ENCODE measurements around the gene COLEC11.

DNA sequence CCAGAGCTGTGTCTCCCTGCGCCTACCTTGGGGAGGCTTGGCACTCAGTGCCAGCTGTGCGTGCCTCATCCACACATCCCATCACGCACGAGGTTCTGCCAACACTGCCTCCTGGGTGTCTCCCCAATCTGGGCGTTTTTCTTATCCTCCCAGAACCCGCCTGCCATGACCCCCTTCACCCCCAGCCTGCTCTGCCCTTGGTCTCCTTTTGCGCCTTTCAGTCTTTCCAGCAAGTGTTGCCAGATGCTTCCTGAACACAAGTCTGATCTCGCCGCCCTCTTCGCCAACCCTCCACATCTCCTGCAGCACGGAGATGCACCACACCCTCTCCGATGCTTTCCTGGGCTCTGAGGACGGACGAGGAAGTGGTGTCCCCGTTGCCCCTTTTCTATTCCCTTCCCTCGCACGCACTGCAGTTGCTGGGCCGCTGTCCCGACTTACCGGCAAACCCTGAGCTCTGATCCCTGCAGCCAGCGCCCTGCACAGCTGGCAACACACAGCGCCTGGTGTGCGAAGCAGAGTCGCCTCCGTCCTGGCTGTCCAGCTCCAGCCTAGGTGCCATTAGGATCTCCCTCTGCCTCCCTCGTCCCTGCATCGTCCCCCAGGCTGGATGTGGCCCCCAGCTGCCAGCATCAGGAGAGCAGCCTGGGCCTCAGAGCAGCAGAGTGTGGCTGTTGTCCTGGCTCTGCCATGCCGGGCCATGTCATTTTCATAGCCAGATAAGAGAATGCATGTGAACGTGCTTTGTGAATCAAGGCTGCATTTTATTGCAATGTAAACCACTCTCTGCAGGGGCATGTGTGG is 40.5 kb downstream of the COLEC11 start:
- TF ChIP-seq, protein P1, sequence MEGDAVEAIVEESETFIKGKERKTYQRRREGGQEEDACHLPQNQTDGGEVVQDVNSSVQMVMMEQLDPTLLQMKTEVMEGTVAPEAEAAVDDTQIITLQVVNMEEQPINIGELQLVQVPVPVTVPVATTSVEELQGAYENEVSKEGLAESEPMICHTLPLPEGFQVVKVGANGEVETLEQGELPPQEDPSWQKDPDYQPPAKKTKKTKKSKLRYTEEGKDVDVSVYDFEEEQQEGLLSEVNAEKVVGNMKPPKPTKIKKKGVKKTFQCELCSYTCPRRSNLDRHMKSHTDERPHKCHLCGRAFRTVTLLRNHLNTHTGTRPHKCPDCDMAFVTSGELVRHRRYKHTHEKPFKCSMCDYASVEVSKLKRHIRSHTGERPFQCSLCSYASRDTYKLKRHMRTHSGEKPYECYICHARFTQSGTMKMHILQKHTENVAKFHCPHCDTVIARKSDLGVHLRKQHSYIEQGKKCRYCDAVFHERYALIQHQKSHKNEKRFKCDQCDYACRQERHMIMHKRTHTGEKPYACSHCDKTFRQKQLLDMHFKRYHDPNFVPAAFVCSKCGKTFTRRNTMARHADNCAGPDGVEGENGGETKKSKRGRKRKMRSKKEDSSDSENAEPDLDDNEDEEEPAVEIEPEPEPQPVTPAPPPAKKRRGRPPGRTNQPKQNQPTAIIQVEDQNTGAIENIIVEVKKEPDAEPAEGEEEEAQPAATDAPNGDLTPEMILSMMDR (IDR thresholded peaks at IDR 0.05), result no peak
- no peak for TF ChIP-seq EZH2 (IDR thresholded peaks at IDR 0.05; ENCODE audit: borderline replicate concordance, insufficient read depth, low read depth, low read length, poor library complexity, severe bottlenecking)

Measured in B cell (primary cell).